C1 segment of cervical spinal cord (tissue), 14 donors: ENCODE measurements around the gene UBE3C.
A peak's percentile ranks its signal among the peaks of the same experiment; 100 is the strongest.

Experiments used
- DNase-seq, 14 donors: peaks; one replicate each; lab custom pipeline; 2025; lab: John Stamatoyannopoulos, UW

Gene UBE3C

DNA sequence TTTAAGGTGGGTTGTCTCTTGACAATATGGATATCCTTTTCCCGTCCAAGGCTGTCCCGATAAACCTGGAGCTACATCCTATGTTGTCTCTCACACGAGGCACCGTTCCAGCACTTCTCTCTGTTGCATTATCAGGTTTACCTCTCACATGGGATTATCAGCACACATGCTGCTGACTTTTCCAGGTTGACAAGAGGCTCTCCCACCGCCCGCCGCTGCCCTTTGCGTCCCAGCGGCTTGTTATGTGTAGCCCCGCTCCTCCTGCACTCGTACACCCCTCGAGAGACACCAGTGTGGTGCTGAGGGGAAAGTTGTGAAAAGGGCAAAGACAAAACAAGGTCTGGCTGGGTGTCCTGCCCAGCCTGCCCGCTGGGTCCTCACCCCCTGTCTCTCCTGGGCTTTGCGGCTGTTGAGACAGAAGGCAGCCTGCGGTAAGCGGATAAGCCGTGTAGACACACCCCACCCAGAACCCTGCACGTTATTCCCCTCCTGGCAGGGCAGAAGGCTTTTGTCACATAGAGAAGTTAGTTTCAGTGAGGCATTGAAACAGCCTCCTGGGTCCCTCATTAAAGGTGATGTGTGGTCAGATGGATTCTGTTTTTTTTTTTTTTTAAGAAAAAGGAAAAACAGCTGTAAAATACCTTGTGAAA lies 38.7 kb downstream of the UBE3C start:
- DNase-seq: no peak

DNA sequence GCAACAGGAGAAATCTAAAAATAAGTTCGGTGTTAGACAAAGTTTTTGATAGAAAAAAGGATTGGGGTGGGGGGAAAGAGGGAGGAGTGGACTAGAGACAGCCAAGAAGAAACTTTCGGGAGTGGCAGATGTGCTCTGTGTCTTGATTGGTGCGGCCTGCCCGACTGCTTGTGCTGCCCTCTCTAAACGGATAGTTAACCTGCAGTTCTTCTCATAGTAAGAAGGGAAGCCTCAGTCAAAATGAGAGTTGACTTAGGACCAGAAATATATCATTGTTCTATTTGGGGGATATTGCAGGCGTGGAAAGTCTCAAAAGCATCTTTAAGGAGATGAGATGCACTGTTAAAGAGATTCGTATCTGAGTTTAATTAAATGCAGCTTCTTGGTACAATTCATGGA lies 39.3 kb downstream of the UBE3C start:
- no peak for DNase-seq

DNA sequence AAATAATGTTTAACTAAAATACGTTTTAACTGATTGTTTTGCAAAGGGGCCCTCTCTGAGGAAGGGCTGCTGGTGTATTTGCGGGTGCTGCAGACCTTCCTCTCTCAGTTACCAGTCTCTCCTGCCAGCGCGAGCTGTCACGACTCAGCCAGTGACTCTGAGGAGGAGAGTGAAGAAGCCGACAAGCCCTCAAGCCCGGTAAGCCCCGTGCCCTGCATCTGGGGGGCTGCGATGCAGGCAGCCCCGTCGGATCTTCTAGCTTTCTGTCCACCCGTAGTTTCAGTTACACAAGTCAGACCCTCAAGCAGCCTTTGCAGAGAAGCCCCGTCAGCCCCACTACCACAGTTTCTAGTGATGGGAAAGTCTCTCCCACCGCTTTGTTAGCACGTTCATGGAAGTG lies 45.1 kb downstream of the UBE3C start:
- no peak for DNase-seq

DNA sequence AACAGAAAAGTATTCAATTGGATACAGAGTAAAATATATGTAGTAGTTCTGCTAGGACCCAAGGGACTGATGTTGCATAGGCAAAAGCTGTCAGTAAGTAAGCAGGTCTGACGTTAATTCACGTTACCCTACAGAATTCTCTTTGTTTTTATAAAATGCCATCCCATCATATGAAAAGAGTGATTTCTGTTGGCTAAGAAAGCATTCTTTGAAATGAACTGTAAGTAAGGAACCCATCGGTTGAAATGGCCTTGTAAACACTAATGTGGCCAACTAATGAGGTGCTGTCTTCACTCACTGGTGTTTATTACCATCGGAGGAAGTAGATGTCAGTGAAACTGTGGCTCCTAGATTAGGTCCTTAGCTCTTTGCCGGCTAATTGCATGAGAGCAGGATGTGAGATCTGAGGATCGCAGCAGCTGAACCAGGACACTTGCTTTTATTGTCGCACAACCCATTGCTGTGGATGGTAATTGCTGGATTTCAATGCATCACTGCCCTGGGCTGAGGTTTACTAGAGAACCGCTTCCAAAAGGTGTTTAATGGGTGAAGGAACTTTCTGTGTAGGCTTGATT lies 49.5 kb downstream of the UBE3C start:
- no peak for DNase-seq

DNA sequence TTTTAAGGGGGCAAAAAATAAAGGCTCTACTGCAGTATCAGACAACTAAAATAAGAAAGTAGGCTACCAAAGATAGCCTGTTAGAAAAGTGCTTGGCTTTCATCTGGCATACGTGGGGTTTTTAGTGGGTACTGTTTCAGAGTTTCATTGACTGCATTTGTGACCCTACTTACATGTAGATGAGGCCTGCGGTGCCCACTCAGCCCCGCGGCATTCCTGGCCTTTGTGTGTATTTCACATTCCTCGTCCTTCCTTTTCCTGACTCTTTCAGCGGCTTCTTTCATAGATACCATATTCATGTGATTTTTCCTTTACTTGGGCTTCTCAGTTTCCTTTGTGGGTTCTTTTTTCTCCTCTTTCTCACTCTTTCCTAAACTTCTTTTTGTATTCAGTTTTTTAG lies 50.7 kb downstream of the UBE3C start:
- DNase-seq: no peak

DNA sequence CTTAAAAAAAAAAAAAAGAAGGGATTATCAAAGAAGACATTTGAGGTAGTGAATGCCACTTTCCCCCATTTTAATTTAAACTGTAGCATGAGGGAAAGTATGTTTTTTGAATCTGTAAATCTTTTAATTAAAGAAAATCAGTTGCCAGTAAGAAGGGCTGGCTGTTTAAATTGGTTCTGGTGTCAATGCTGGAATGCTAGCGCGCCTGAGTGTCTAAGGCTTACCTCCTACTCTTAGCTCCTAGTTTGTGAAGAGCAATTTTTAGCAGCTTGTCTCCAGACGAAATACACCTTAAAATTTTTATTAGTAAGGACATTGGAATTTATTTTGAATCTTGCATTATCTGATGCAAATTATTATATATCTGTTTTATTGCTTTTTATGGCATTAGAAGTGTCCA lies 54.1 kb downstream of the UBE3C start:
- DNase-seq: no peak

DNA sequence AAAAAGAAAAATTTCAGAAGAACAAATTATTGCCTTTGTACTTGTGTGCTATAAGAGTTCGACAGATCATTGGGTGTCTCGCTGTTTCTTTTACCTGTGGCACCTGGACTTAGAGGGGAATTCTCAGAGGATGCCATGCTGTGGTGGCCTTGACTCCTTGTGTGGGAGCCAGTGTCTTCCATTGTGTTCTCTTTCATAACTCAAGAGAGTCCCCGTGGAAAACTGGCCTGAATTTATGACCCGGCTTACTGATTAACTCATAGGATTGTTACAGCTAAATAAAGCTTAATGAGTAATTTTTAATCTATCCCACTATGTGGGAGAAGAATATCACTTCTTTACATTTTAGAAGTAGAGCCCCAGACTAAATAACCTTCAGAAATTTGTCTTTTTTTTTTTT lies 54.5 kb downstream of the UBE3C start:
- DNase-seq: no peak

DNA sequence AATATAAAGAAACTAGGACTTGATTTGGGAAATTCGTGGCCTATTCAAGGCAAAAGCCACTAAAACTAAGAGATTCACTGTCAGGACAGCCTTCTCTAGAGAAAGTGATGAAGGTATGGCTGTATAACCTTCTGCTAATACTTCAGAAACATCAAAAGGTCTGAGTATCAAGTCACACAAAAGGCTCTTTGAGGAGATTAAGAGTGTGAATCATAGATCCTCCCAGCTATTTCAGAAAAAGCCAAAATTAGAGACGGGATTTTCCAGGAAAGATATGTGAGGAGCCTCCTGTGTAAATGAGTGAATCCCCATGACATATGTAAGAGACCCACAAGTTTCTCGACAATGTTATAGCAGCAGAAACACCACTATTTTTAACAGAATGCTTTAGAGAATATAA lies 56.2 kb downstream of the UBE3C start:
- no peak for DNase-seq

DNA sequence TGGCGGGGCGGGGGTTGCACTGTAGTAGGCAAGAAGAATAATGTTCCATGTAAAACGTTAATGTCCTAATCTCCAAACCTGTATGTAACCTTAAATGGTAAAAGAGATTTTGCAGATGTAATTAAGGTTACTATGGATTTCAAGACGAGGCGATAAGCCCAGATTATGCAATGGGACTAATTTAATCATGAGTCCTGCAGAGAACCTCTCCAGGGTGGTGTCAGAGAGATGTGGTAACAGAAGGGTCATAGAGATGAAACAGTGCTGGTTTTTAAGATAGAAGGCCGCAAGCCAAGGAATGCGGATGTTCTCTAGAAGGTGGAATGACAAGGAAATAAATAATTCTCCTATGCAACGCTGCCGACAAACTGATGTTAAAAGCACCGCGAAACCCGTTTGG lies 57.1 kb downstream of the UBE3C start:
- DNase-seq: no peak

DNA sequence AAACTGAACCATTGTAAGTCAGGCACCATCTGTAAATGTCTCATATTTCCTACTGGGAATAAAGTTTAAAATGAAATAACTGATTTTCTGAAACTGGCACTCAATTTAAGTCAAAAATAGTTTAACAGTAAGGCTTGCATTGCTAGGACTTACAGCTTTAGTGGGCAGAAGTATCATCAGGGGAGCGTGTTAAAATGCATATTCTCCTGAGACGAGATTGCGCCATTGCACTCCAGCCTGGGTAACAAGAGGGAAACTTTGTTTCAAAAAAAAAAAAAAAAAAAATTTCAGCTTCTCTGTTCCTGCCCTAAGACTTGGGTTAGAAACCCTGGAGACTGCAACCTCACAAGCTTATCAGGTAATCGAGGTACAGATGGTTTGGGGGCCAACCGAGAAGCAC lies 65.4 kb downstream of the UBE3C start:
- DNase-seq: no peak

DNA sequence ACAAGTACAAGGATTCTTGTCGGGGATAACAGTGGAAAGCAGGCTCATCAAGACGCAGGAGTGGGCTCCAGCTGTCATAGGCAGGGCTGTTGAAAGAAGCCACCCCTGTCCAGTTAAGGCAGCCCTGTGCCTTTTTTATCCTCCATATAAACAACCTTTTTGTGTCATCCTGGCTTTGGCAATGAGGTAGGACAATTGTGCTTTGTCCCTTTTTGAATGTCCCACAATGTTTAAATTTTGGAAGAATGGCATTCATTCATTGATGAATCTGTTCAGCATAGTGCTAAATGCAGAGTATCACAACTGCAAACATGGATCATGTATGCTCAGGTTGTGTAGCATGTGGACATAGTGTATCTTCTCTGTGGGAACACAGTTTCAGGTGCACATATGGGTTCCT lies 66.7 kb downstream of the UBE3C start:
- DNase-seq: no peak

DNA sequence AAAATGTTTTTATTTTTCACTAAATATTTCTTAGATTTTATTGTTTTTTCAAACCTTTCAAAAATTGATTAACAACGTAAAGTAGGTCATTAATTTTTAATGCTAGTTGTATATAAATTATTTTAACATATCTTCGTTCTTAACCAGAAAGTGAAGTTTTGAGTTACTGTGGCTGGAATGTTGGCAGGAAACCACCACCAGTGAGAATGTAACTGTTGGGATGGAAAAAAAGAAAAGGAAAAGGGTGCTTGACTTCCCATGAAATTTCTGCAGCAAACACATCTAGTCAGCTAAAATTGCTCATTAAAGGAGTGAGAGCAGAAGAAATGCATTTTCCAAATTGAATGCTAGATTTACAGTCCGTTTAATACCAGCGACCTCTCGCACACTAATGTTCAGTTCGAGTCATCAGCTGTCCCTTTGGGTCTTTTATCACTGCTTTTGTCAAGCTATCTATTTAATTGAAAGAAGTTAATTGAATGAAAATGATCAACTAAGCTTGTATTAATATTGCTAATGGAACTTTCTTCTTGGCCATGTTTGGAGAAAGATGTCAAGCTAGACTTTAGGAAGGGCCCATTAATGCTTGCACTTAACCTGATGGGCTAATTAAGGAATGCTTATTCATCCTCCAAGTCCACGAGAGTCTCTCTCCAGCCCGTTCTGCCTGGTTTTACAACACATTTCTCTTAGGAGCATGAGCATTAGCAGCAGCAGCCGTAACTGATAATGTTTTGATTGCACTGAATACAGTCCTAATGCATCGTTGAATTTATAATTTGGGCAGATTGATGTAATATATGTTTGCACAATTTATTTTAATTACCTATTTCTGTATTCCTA lies 70.1 kb downstream of the UBE3C start:
- no peak for DNase-seq

DNA sequence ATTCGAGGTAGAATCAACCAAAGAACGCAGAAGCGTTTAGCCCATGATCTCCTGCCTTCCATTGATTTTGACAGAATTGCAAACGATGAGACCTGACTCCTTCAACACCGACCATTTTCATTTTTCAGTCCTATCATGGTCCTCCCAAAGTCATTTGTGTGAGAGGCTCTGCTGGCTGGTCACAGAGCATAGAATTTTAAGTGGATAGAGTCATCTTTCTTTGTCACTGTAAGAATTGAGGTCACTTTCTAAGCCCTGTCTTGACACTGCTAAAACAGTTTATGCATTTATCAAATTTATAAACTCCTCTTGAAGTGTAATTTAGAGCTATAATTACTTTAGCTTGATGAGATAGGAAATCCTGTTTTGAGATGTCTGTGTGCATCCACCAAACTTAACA lies 72.0 kb downstream of the UBE3C start:
- DNase-seq: no peak

DNA sequence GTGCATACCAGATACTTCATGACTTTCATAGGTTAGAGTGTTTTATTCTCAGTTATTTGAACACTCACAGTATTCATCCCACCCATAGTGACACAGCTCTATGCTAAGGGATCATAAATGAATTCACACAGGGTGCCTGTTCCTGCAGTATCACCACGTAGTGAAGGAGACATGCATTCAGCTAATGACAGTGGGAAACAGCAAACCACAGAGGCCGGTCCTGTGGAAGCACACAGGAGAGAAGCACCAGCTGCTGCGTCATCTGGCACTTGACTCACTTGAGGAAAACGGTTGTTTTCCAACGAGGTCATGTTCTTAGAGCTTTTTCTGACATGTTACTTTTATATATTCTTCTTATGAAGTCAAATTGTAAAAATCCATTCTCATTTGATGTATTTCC lies 73.0 kb downstream of the UBE3C start:
- peak in 1 of 14 donors; percentile 16 for DNase-seq

DNA sequence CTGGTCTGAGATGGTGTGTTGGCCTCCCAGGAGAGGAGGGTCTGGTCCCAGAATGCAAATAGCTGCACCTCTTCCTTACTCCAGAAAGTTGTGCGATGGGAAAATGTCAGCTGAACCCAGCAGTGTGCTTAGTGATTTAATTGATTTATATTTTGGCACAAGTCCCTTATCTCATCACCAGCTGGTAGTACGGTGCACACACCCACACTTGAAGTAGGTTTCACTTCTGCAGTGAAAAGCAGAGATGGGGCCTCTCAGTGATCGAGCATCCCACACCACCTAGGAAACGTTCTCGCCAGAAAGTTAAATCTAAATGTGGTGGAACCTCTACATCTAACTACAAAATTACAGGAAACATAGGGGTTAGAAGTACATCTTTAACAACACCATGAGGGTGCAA lies 80.4 kb downstream of the UBE3C start:
- no peak for DNase-seq

DNA sequence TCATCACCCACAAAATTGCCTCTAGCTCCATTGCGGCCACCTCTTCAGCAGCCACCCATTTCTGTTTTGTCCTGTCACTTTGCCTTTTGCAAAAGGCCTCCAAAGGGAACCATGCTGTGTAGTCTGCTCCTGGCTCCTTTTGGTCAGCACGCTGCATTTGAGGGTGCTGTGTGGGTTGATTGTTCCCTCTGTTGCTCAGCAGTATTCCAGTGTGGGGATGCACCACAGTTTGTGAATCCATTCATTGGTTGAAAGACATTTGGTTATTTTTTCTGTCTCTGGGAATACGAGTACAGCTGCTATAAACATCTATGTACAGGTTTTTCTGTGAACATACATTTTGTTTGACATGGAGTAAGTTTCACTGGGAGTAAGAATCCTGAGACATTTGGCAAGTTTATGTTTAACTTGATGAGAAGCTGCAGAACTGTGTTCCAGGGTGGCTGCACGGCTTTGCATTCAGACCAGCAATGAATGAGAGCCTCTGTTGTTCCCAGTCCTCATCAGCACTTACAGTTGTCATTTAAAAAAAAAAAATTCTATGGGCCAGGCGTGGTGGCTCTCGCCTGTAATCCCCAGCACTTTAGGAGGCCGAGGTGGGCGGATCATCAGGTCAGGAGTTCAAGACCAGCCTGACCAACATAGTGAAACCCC lies 82.3 kb downstream of the UBE3C start:
- DNase-seq: peak in 2 of 14 donors; percentile 2 to 6

DNA sequence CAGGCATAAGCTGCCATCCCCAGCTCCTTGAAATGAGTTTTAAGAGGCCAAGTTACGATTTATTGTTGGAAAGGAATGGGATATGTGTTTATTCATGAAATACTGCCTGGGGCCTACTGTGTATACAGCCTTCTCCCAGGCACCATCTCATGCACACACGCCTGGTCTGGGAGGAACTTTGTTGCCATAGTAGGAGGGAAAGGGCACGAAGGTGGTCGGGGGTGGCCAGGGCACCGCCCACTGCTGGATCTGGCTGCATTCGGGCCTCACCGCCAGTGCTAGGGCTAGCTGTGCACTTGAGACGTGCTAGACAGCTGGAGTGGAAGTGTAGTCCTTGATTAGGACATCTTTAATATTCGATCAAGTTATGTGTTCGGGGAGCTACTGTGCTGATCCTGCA lies 84.0 kb downstream of the UBE3C start:
- no peak for DNase-seq

DNA sequence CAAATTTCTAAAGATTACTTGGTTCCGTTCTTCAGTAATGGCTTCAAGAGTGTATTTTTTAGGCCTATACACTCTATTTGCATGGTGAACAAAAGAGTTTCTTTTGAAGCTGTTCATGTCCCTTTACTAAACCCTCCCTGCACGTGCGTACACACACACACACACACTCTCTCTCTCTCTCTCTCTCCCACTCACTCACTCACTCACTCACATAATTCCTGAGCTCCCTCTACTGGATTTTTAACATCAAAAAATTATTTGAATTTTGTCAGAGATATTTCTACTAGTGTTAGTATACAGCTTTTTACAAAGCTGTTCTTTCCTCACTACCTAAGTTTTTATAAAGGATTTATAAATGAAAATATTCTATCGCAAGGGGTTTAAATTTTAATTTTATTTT lies 85.9 kb downstream of the UBE3C start:
- no peak for DNase-seq

DNA sequence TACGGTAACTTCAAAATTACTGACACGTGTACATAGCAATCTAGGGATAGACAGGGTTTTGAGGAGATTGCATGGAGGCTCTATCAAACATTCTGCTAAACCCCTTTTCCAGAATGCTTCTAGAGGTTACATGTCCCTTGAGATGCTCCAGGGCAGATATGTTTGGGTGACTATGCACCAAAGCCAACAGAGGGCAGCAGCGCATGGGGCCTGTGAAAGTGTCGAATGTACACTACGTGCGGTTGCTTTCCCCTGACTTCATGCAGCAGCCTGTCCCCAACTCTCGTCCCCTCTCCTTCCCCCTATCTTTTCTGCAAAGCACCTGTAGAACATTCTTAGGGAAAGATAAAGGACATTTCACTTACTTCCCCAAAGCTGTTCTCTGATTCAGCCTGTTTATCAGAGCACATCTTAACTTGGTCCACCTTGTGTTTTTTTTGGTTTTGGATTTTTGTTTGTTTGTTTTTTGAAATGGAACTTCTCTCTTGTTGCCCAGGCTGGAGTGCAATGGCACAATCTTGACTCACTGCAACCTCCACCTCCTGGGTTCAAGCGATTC lies 90.2 kb downstream of the UBE3C start:
- DNase-seq: no peak

DNA sequence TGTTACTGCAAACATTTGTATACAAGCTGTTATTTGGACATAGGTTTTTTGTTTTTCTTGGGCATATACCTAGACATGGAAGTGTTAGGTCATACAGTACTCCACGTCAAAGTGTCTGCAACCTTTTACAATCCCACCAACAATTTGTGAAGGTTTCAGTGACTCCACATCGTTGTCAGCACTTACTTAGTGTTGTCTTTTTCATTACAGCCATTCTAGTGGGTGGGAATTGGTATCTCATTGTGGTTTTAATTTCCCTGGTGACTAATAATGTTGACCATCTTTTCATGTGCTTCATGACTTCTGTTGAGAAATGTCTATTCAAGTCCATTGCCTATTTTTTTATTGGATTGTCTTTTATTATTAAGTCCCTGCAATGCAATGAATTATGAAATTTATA lies 95.0 kb downstream of the UBE3C start:
- no peak for DNase-seq

DNA sequence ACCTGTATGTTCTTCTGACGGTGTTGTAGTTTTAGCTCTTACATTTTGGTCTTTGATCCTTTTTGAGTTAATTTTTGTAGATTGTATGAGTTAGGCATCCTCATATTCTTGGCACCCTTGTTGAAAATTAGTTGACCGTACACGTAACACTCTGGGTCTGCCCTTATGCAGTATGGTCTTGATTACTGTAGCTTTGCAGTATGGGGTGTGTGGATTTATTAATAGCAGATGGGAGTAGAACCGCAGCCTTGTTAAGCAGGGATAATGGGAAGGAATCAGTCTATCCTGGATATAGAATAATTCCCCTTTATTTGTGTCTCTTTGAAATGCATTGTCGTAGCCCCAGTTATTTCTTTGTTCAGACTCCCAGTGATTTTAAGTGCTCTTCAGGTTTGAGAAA lies 95.5 kb downstream of the UBE3C start:
- DNase-seq: no peak
